GM12878 (cell line): ENCODE measurements around the gene TTC8. TPM values are rescaled to one million over a fixed set of nuclear protein-coding genes. Genes with fewer than 3 reads are reported as not detected.

Experiments
- ATAC-seq: fragments of 200-7000 bp; cut with Tn5 transposase; 3 replicates; pipeline ENCODE4 v1.9.1; 2020; ENCODE audit warnings: mild to moderate bottlenecking, moderate library complexity
- BruUV-seq: library from RNA; stranded (reverse); fragments of 400-500 nt; replicated peaks from 2 replicates; lab custom pipeline; 2021; lab: Mats Ljungman, UMichigan
- CTCF ChIA-PET: fragments of 300-600 bp; sonication (Branson Sonifier 250); formaldehyde crosslinking; extraction: SDS; loops from one replicate; lab custom pipeline; 2021; ENCODE audit warnings: inconsistent platforms; lab: Yijun Ruan, JAX
- POLR2A ChIA-PET: fragments of 350-600 bp; formaldehyde crosslinking; extraction: SDS; loops from one replicate; lab custom pipeline; 2021; ENCODE audit warnings: inconsistent platforms; lab: Charles Lee
- RAD21 ChIA-PET: fragments of 300-600 bp; sonication (Branson Sonifier 250); formaldehyde crosslinking; loops from one replicate; lab custom pipeline; 2023; ENCODE audit warnings: antibody characterized with exemption; ENCODE audit not compliant: unreplicated experiment; lab: Charles Lee
- SMC1A ChIA-PET: fragments of 300-600 bp; sonication (Branson Sonifier 250); formaldehyde crosslinking; loops from one replicate; lab custom pipeline; 2023; ENCODE audit not compliant: unreplicated experiment, uncharacterized antibody; lab: Charles Lee
- DNase-seq: peaks from one replicate; pipeline ENCODE4 v3.0.0-alpha.2; 2011; ENCODE audit warnings: low read depth, low spot score
- FAIRE-seq: peaks from 3 replicates; lab custom pipeline; 2011; peaks lifted over from hg19 to GRCh38; lab: Jason Lieb, UNC
- H2AFZ ChIP-seq: 2 replicates; pipeline ENCODE4 v1.6.0; 2011; ENCODE audit warnings: low read depth, low read length, control low read depth; ENCODE audit not compliant: control insufficient read depth
- H3K27ac ChIP-seq: 2 replicates; pipeline ENCODE4 v1.5.1; 2011; ENCODE audit warnings: control low read depth; ENCODE audit not compliant: control insufficient read depth, insufficient read depth
- H3K27me3 ChIP-seq, 2 experiments: replicated peaks in 1 of 2; 2 replicates each; pipeline versions ENCODE4 v1.6.0 to v1.6.1; 2011; ENCODE audit warnings: low read length in 1 of 2; ENCODE audit not compliant: control insufficient read depth in 2 of 2, insufficient read depth in 2 of 2
- H3K36me3 ChIP-seq, 2 experiments: 2 replicates each; pipeline ENCODE4 v1.5.1; 2011; ENCODE audit warnings: low read length in 1 of 2; ENCODE audit not compliant: control insufficient read depth in 2 of 2, insufficient read depth in 2 of 2
- H3K4me1 ChIP-seq: 2 replicates; pipeline ENCODE4 v1.6.1; 2011; ENCODE audit warnings: mild to moderate bottlenecking, low read length, moderate library complexity, mixed read lengths; ENCODE audit not compliant: control insufficient read depth, insufficient read depth
- H3K4me2 ChIP-seq: 2 replicates; pipeline ENCODE4 v1.6.0; 2011; ENCODE audit warnings: control low read depth; ENCODE audit not compliant: control insufficient read depth, insufficient read depth
- H3K4me3 ChIP-seq: fragments of 200-600 bp; sonication (generic); 2 replicates; pipeline ENCODE4 v1.5.1; 2016
- H3K79me2 ChIP-seq: 2 replicates; pipeline ENCODE4 v1.6.0; 2011; ENCODE audit warnings: low read length; ENCODE audit not compliant: control insufficient read depth, insufficient read depth
- H3K9ac ChIP-seq: 2 replicates; pipeline ENCODE4 v1.8.0; 2011; ENCODE audit warnings: low read length, control low read depth, mixed read lengths; ENCODE audit not compliant: control insufficient read depth, insufficient read depth
- H3K9me3 ChIP-seq: replicated peaks from 3 replicates; pipeline ENCODE4 v1.5.1; 2011; ENCODE audit warnings: mild to moderate bottlenecking, low read length; ENCODE audit not compliant: control insufficient read depth, insufficient read depth
- H4K20me1 ChIP-seq: 2 replicates; pipeline ENCODE4 v1.6.0; 2011; ENCODE audit not compliant: control insufficient read depth, insufficient read depth
- BCLAF1 ChIP-seq: fragments of 450-650 bp; IDR thresholded peaks from 2 replicates; pipeline ENCODE4 v1.6.1; 2017; ENCODE audit warnings: antibody characterized with exemption, mild to moderate bottlenecking, moderate library complexity
- IRF3 ChIP-seq: fragments of 450-650 bp; IDR thresholded peaks from 2 replicates; pipeline ENCODE4 v1.6.1; 2014; ENCODE audit warnings: mild to moderate bottlenecking
- SUPT20H ChIP-seq: IDR thresholded peaks from 2 replicates; pipeline ENCODE4 v1.6.1; 2011; ENCODE audit warnings: low read depth, mild to moderate bottlenecking, low read length, moderate library complexity, borderline replicate concordance; ENCODE audit not compliant: control insufficient read depth
- WGBS: methylation state at CpG from one replicate; pipeline ENCODE4 v1.1.6; 2016; ENCODE audit warnings: low lambda C conversion rate; ENCODE audit not compliant: insufficient replicate concordance, insufficient coverage; ENCODE audit errors: missing lambda C conversion rate; 5-methylcytosine and 5-hydroxymethylcytosine counted together
- in situ Hi-C: fragments of 300-500 bp; cut with MboI; formaldehyde crosslinking; loops from 9 replicates; pipeline ENCODE4 v1.14.3; 2018; ENCODE audit warnings: mixed read lengths
- intact Hi-C: fragments of 100-400 bp; cut with micrococcal nuclease; formaldehyde crosslinking; loops from one replicate; pipeline ENCODE4 v1.14.2; 2022; ENCODE audit not compliant: unreplicated experiment
- polyA plus RNA-seq, 11 experiments: library from polyadenylated mRNA; depleted of rRNA in 4 of 11; unstranded in 6 of 11; stranded (reverse) in 5 of 11; fragments of >200 nt; fragmentation: Nextera tagmentation in 4 of 11; fragmentation: Illumina TruSeq in 1 of 11; extraction: Ambion mirVana in 4 of 11; extraction: Trizol in 1 of 11; gene quantifications; 1 replicate in 1 of 11; 2 replicates in 10 of 11; pipeline versions ENCODE4 v1.2.1 to v1.2.3, GENCODE V29; 2011 to 2016; ENCODE audit warnings: inconsistent platforms in 2 of 11, missing spikeins in 2 of 11, low read depth in 1 of 11
- total RNA-seq, 4 experiments: library from RNA; depleted of rRNA in 3 of 4; stranded (reverse); fragments of >200 nt in 3 of 4; fragmentation: Illumina TruSeq in 1 of 4; extraction: Trizol in 1 of 4; gene quantifications; 2 replicates each; pipeline versions ENCODE4 v1.2.1 to v1.2.3, GENCODE V29; 2013 to 2021

Gene TTC8
- total and polyA plus RNA-seq, 10 of the 15 experiments (the other 5 are each of a cell fraction or from before 2014, with no cell fraction given), result 1.5 to 4.6 (median 2.5) TPM

GRCh38 chr14:88870777-88871176 is 46.3 kb downstream of the TTC8 start:
- Histone ChIP-seq H3K4me1 (no peaks in the 10 kb centered on the region), H3K79me2 (no peaks in the 10 kb centered on the region), H4K20me1 (no peaks in the 10 kb centered on the region), H3K27me3 (no peaks in the 10 kb centered on the region), H2AFZ (no peak overlapping the region), H3K4me3 (no peak overlapping the region), H3K9me3 (no peaks in the 10 kb centered on the region), H3K36me3 (no peaks in the 10 kb centered on the region), H3K4me2 (no peak overlapping the region), H3K9ac (no peak overlapping the region), H3K27ac (no peak overlapping the region)
- SMC1A ChIA-PET, result no interaction called here
- TF ChIP-seq BCLAF1 (no peak), IRF3 (no peak), SUPT20H (no peak)
- RAD21 ChIA-PET, result no interaction called here
- FAIRE-seq, result no peak
- in situ Hi-C loops, result no loop called here
- POLR2A ChIA-PET, result no interaction called here
- no peak for ATAC-seq
- no peak for DNase-seq
- intact Hi-C loops, result no loop called here
- CTCF ChIA-PET, result interaction anchor here (0.8 to 1.8 kb wide), 4 partner anchors 14 to 381 kb away, joined by 3 to 4 read pairs (median 4); no protein-coding TSS in a partner anchor
- 93% methylated on average over 7 of the region's 7 CpGs for WGBS
- BruUV-seq, result no TSS peak
